ENCODE results near the gene S100A14.
"Not testable (repeated sequence)": the region's sequence is repeated elsewhere in the genome, so short reads cannot be mapped to it uniquely, and the experiment has no call there.

Gene S100A14

GRCh38 chr1:153592748-153593147, 23.4 kb downstream of the S100A14 start:
- TF ChIP-seq CTCF (conservative IDR thresholded peaks at IDR 0.05; ENCODE audit: low read length): no peak
- DNase-seq (ENCODE audit: low read depth): no peak

GRCh38 chr1:153588482-153588881, 27.6 kb downstream of the S100A14 start:
- no peak for DNase-seq (ENCODE audit: low read depth)
- H3K4me3 ChIP-seq (ENCODE audit: low read length): no peak overlapping the region
- TF ChIP-seq CTCF (conservative IDR thresholded peaks at IDR 0.05; ENCODE audit: low read length): no peak

More at GRCh38 chr1:153592748-153593147, 23.4 kb downstream of the S100A14 start:
- H3K4me3 ChIP-seq (ENCODE audit: low read length): no peak overlapping the region

- not testable (repeated sequence) for H3K4me3 ChIP-seq (ENCODE audit: low read length); DNase-seq (ENCODE audit: low read depth)
Observed at GRCh38 chr1:153588033-153588432, 28.1 kb downstream of the S100A14 start.

GRCh38 chr1:153587314-153587713, 28.8 kb downstream of the S100A14 start:
- TF ChIP-seq CTCF (conservative IDR thresholded peaks at IDR 0.05; ENCODE audit: low read length): no peak
- no peak overlapping the region for H3K4me3 ChIP-seq (ENCODE audit: low read length)
- no peak for DNase-seq (ENCODE audit: low read depth)

- no peak for DNase-seq (ENCODE audit: low read depth)
- TF ChIP-seq CTCF (conservative IDR thresholded peaks at IDR 0.05; ENCODE audit: low read length): no peak
- H3K4me3 ChIP-seq (ENCODE audit: low read length): no peak overlapping the region
Observed at GRCh38 chr1:153586347-153586746, 29.8 kb downstream of the S100A14 start.

- TF ChIP-seq CTCF (conservative IDR thresholded peaks at IDR 0.05; ENCODE audit: low read length): no peak
- no peak for DNase-seq (ENCODE audit: low read depth)
- H3K4me3 ChIP-seq (ENCODE audit: low read length): no peak overlapping the region
Observed at GRCh38 chr1:153585006-153585405, 31.1 kb downstream of the S100A14 start.

GRCh38 chr1:153583976-153584375, 32.1 kb downstream of the S100A14 start:
- no peak for DNase-seq (ENCODE audit: low read depth)
- no peak overlapping the region for H3K4me3 ChIP-seq (ENCODE audit: low read length)
- no peak for TF ChIP-seq CTCF (conservative IDR thresholded peaks at IDR 0.05; ENCODE audit: low read length)

- not testable (repeated sequence) for DNase-seq (ENCODE audit: low read depth); H3K4me3 ChIP-seq (ENCODE audit: low read length)
Observed at GRCh38 chr1:153583514-153583913, 32.6 kb downstream of the S100A14 start.

- not testable (repeated sequence) for DNase-seq (ENCODE audit: low read depth); H3K4me3 ChIP-seq (ENCODE audit: low read length)
Observed at GRCh38 chr1:153582836-153583235, 33.3 kb downstream of the S100A14 start.
